Activated CD4-positive, alpha-beta T cell treated with anti-CD3 and anti-CD28 coated beads for 48 hours (primary cell): ENCODE results near the gene SLC52A1.
"Not testable (repeated sequence)": the region's sequence is repeated elsewhere in the genome, so short reads cannot be mapped to it uniquely, and the experiment has no call there.

Experiments used
- DNase-seq: peaks from one replicate; pipeline ENCODE4 v3.0.0-alpha.2; 2020

Gene SLC52A1

GRCh38 chr17:5035315-5035714, at the start of gene SLC52A1:
Gene SLC52A1, minus strand, starts transcription at chr17:5035426. Its CDS starts 820 bp downstream, at chr17:5034606.
- DNase-seq, result no peak

- DNase-seq, result no peak
Measured at GRCh38 chr17:5080591-5080990, 45.4 kb upstream of the SLC52A1 start.

- peak; percentile 87 for DNase-seq
Measured at GRCh38 chr17:5078106-5079028, 43.1 kb upstream of the SLC52A1 start, which contains the start of gene ZFP3. Gene ZFP3, plus strand, starts transcription at chr17:5078467. Its CDS starts 13,038 bp downstream, at chr17:5091505.

DNA sequence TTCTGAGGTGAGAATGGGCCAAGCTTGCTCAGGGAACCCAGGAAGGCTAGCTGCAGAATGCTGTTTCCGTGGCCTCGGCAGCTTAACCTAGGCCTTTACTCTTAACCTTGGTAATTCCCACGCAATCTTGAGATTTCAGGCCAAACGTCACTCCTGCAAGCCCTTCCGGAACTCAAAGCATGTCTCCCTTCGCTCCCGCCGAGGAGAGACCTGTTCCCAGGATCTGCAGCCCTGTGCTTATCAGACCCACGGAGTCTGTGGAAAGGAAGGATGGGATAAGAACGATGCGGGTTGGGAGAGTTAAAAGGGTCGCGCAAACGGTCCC, 42.5 kb upstream of the SLC52A1 start:
- no peak for DNase-seq

DNA sequence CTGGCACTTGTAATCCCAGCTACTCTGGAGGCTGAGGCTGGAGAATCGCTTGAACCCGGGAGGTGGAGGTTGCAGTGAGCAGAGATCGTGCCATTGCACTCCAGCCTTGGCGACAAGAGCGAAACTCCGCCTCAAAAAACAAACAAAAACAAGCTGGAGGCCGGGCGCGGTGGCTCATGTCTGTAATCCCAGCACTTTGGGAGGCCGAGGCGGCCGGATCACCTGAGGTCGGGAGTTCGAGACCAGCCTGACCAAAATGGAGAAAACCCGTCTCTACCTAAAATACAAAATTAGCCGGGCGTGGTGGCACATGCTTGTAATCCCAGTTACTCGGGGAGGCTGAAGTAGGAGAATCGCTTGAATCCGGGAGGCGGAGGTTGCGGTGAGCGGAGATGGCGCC, 42.0 kb upstream of the SLC52A1 start:
- DNase-seq, result not testable (repeated sequence)

GRCh38 chr17:5075472-5075871, 40.2 kb upstream of the SLC52A1 start:
- not testable (repeated sequence) for DNase-seq

DNA sequence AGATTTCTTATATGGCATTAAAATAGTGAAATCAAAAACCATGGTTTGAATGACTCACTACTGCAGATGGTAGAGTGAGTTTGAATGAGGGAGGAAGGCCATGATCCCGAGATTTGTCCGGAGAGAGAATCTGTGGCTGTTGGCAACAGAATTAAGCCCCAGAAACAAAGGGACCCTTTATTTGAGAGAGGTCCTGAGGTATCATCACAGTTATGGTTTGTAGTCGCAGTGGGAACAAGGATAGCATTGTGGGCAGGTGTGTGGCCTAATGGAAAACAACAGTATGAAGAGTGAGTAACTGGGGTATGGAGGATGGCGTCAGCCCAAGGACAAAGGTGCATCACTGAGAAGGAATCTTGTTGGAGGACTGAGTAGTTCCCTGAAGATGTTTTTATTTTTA, 34.5 kb upstream of the SLC52A1 start:
- DNase-seq, result no peak

GRCh38 chr17:5068236-5068635, 33.0 kb upstream of the SLC52A1 start:
- DNase-seq, result no peak

- no peak for DNase-seq
Measured at GRCh38 chr17:5065227-5065744, 30.1 kb upstream of the SLC52A1 start.

- no peak for DNase-seq
Measured at GRCh38 chr17:5055543-5055942, 20.3 kb upstream of the SLC52A1 start.

- no peak for DNase-seq
Measured at GRCh38 chr17:5050278-5050677, 15.1 kb upstream of the SLC52A1 start.

DNA sequence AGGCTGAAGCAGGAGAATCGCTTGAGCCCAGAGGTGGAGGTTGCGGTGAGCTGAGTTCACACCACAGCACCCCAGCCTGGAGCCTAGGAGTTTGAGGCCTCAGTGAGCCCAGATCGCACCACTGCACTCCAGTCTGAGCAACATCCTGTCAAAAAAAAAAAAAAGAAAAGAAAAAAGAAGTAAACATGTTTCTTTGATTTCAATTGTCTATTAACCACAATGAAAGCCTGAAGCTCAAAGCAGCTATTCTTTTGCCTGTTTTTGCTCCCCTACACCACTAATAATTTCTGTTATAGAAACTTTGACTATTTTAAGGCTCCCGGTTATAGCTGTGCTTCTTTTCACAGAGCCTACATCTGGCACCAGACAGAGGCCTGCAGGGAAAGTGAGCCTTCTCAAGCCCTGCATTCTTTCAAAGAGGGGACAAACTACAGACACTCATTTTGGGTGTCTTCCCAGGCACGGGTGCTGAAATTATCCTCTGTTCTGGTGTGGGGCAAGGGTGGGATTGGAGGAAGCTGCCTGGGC, 14.2 kb upstream of the SLC52A1 start:
- peak; percentile 45 for DNase-seq

DNA sequence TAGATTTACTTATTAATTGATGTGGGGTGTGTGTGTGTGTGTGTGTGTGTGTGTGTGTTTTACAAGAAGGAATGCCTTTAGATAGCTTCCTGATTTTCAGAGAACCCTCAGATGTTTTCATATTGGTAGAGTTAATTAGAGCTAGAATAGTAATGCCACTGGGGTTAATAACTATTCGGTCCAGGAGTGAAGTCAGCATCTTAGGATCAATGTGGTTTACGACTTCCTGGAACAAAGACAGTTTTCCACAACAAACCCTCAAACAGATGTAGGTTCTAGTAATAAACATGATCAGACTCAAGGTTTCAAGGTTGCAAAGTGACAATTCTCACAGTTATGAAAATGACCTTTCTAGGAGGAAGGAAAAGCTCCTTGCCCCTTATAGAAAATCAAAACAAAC, 12.2 kb upstream of the SLC52A1 start:
- no peak for DNase-seq

DNA sequence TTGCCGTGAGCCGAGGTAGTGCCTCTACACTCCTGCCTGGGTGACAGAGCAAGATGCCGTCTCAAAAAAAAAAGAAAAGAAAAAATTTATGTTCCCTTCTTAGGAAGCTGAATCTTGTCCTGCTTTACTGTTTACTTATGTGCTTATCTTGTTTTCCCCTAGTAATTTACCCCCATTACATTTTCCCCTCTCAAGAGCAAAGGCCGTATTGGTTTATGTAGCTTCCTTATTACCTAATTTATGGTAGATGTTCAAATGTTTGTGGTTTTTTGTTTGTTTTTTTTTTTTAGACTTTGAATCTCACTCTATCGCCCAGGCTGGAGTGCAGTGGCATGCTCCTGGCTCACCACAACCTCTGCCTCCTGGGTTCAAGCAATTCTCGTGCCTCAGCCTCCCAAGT, 10.3 kb upstream of the SLC52A1 start:
- no peak for DNase-seq

- no peak for DNase-seq
Measured at GRCh38 chr17:5044630-5045029, 9.4 kb upstream of the SLC52A1 start.

DNA sequence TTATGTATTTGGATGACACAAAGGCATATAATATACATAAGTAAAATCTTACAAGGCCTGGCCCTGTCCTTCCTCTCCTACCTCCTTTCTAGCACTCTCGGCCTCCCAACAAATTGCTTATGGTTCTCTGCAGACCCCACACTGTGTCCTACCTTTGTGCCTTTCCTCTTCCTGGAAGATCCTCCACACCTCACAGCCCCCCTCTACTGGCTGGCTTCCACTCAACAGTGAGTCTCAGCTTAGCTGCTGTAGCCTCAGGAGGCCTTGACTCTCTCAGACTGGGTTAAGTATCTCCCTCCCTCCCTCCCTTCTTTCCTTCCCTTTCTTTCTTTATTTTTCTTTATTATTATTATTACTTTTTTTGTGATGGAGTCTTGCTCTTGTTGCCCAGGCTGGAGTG, 8.3 kb upstream of the SLC52A1 start:
- DNase-seq, result no peak

- DNase-seq, result peak; percentile 46
Measured at GRCh38 chr17:5042157-5043022, 7.2 kb upstream of the SLC52A1 start.

- no peak for DNase-seq
Measured at GRCh38 chr17:5034651-5035050, 575 bp downstream of the SLC52A1 start.

GRCh38 chr17:5034063-5034462, 1.2 kb downstream of the SLC52A1 start:
- DNase-seq, result no peak

DNA sequence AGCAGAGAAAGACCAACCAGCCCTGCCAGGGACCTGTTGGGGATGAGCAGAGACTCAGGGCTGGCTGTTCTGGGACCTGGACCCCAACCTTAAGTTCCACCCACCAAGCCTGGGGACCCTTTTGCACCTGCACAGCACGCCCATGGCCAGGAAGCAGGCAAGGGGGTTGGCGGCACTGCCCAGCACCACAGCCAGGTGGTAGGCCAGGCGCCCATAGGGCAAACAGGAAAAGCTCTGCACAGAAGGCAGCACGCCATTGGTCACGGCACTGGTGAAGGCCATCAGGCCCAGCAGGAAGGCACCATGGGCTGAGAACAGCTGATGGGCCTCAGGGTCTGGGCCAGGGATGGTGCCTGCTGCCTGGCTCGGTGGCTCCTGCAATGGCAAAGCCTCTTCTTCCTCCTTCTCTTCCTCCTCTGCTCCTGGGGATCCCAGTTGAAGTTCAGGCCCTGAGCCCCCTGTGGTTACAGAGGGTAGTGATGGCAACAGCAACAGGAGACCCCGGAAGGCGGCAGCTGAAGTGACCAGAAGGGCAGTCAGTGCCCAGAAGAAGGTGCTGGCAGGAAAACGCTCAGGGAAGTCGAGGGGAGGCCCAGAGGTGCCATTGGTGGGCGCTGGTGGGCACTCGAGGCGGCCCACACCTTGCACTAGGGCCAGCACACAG, 1.7 kb downstream of the SLC52A1 start:
- no peak for DNase-seq

GRCh38 chr17:5032865-5033264, 2.4 kb downstream of the SLC52A1 start:
- DNase-seq, result no peak

- peak; percentile 89 for DNase-seq
Measured at GRCh38 chr17:5031365-5032082, 3.7 kb downstream of the SLC52A1 start.
